Measurements from ENCODE around the gene DHX15.

Gene DHX15

DNA sequence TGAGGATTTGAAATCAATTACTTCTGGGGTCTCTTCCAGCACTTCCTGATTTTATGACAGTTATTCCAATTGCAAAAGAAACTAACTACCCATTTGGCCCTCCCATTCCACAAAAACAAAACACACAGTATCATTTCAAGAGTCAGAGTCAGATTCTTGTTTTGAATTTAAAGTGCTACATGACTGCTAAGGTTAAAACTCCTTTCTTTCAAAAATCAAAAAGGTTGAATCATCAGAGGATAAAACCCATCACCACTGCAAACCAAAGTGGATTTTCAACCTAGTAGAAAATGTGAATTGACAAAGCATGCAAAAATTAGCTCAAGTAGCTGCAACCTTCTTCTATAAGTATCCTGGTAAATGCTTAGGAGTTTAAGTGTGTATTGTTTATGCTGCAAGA lies 67.4 kb downstream of the DHX15 start:
- no peak overlapping the region for H3K4me3 ChIP-seq (ENCODE audit: low read length)
- no peak overlapping the region for H2BK5ac ChIP-seq (ENCODE audit: low read length)
- no peak overlapping the region for H3K27ac ChIP-seq (ENCODE audit: low read depth, low read length)
- no peak overlapping the region for H4K5ac ChIP-seq (ENCODE audit: low read length)
- H3K79me1 ChIP-seq (ENCODE audit: low read length), result peaks cover 9% of the 10 kb centered on the region
- H3K36me3 ChIP-seq (ENCODE audit: control insufficient read depth, insufficient read depth, low read length), result peaks cover 2% of the 10 kb centered on the region
- no peak overlapping the region for H2BK15ac ChIP-seq (replicated peaks; ENCODE audit: low read depth)
- H3K4me2 ChIP-seq (ENCODE audit: low read length), result no peak overlapping the region
- H2BK120ac ChIP-seq (ENCODE audit: low read depth, low read length), result no peak overlapping the region
- H3K79me2 ChIP-seq (ENCODE audit: control insufficient read depth, insufficient read depth, low read length), result peaks cover 7% of the 10 kb centered on the region
- peaks cover 8% of the 10 kb centered on the region for H3K4me1 ChIP-seq (ENCODE audit: control insufficient read depth, low read depth, low read length)
- no peak overlapping the region for H3K56ac ChIP-seq (ENCODE audit: low read length)
- no peak overlapping the region for H3K4ac ChIP-seq (ENCODE audit: low read depth, low read length)
- H3K9ac ChIP-seq (ENCODE audit: low read length), result no peak overlapping the region
- no peaks in the 10 kb centered on the region for H3K27me3 ChIP-seq (ENCODE audit: insufficient read depth, low read length, poor library complexity)
- H3K18ac ChIP-seq (ENCODE audit: low read length), result no peak overlapping the region
- H4K8ac ChIP-seq (ENCODE audit: low read depth, low read length), result no peak overlapping the region
- no peak overlapping the region for H2AK5ac ChIP-seq (ENCODE audit: low read length)
- no peak overlapping the region for H3K23ac ChIP-seq (ENCODE audit: low read length)
- no peak for DNase-seq

DNA sequence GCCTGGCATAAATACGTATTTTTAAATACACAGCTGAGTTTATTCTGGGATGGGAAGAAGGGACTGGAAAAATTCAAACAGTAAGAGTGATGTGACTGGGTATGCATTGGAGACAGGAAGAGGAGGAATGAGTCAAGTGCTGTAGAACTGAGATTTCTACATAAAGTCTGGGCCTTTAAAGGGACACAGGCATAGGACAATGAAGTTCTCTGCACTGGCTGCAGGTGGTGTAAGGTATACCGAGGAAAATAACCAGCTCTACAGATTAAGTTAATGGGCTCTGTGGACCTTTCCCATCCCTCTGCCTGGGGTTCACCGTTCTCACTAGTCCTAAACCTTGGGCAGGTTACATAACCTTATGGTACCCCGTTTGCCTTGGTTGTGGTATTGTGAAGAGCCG lies 68.7 kb downstream of the DHX15 start:
- Histone ChIP-seq H4K8ac (ENCODE audit: low read depth, low read length) (no peak overlapping the region), H3K4me2 (ENCODE audit: low read length) (no peak overlapping the region), H4K5ac (ENCODE audit: low read length) (no peak overlapping the region), H2BK15ac (replicated peaks; ENCODE audit: low read depth) (no peak overlapping the region), H3K79me1 (ENCODE audit: low read length) (peaks cover 3% of the 10 kb centered on the region), H3K36me3 (ENCODE audit: control insufficient read depth, insufficient read depth, low read length) (peaks cover 2% of the 10 kb centered on the region), H3K4me3 (ENCODE audit: low read length) (no peak overlapping the region), H3K79me2 (ENCODE audit: control insufficient read depth, insufficient read depth, low read length) (peaks cover 1% of the 10 kb centered on the region), H3K4me1 (ENCODE audit: control insufficient read depth, low read depth, low read length) (peaks cover 9% of the 10 kb centered on the region), H3K18ac (ENCODE audit: low read length) (no peak overlapping the region), H3K56ac (ENCODE audit: low read length) (no peak overlapping the region), H3K23ac (ENCODE audit: low read length) (no peak overlapping the region), H3K9ac (ENCODE audit: low read length) (no peak overlapping the region), H2BK120ac (ENCODE audit: low read depth, low read length) (no peak overlapping the region), H3K4ac (ENCODE audit: low read depth, low read length) (no peak overlapping the region), H2AK5ac (ENCODE audit: low read length) (no peak overlapping the region), H3K27me3 (ENCODE audit: insufficient read depth, low read length, poor library complexity) (no peaks in the 10 kb centered on the region), H2BK5ac (ENCODE audit: low read length) (no peak overlapping the region), H3K27ac (ENCODE audit: low read depth, low read length) (no peak overlapping the region)
- no CpG with 5 or more reads among the region's 5 CpGs for WGBS (ENCODE audit: extremely low coverage, insufficient coverage, low lambda C conversion rate)
- DNase-seq, result peak; percentile 64

DNA sequence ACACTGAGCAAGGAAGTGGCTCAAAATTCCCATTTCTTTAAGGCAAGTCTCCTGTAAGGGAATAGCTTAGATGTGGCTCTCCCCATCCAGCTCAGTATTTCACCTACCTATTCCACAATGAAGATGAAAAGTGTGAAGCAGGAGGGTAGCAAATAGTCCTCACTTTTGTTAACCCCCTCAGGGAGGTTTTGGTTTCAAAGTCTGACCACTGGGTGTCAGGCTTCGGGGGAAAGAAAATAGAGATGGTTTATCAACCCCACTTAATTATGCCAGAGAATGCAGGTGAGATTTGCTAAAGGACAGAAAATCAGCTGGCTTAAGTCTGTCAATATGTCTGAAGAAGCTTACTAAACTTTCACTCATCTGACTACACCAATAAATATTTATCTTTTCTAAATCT lies 69.5 kb downstream of the DHX15 start:
- no CpG with 5 or more reads among the region's 1 CpG for WGBS (ENCODE audit: extremely low coverage, insufficient coverage, low lambda C conversion rate)
- Histone ChIP-seq H3K18ac (ENCODE audit: low read length) (no peak overlapping the region), H2BK15ac (replicated peaks; ENCODE audit: low read depth) (no peak overlapping the region), H4K5ac (ENCODE audit: low read length) (no peak overlapping the region), H2BK5ac (ENCODE audit: low read length) (no peak overlapping the region), H3K23ac (ENCODE audit: low read length) (no peak overlapping the region), H3K27me3 (ENCODE audit: insufficient read depth, low read length, poor library complexity) (no peaks in the 10 kb centered on the region), H2AK5ac (ENCODE audit: low read length) (no peak overlapping the region), H3K4me1 (ENCODE audit: control insufficient read depth, low read depth, low read length) (peaks cover 9% of the 10 kb centered on the region), H4K8ac (ENCODE audit: low read depth, low read length) (no peak overlapping the region), H3K4ac (ENCODE audit: low read depth, low read length) (no peak overlapping the region), H3K27ac (ENCODE audit: low read depth, low read length) (no peak overlapping the region), H3K4me2 (ENCODE audit: low read length) (no peak overlapping the region), H3K79me2 (ENCODE audit: control insufficient read depth, insufficient read depth, low read length) (no peaks in the 10 kb centered on the region), H3K36me3 (ENCODE audit: control insufficient read depth, insufficient read depth, low read length) (peaks cover 2% of the 10 kb centered on the region), H3K79me1 (ENCODE audit: low read length) (peaks cover 3% of the 10 kb centered on the region), H3K9ac (ENCODE audit: low read length) (no peak overlapping the region), H3K56ac (ENCODE audit: low read length) (no peak overlapping the region), H3K4me3 (ENCODE audit: low read length) (no peak overlapping the region), H2BK120ac (ENCODE audit: low read depth, low read length) (no peak overlapping the region)
- DNase-seq, result peak; percentile 57

DNA sequence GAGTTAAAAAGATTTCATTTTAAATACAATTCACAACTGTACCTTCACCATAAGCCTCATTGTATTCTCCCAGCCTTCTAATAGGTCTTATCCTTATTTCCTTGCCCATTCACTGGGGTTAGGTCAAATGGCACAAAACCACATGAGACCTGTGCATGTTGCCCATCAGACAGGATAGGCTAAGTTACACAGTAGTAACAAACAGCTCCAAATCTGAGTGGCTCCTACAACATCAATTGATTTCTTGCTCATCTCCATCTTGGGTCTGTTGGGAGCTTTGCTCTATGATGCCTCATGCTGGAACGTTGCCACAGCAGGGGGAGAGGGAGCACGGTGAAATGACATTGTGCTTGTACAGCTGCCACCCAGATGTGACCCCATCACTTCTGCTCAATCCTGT lies 70.6 kb downstream of the DHX15 start:
- H3K27ac ChIP-seq (ENCODE audit: low read depth, low read length), result no peak overlapping the region
- no peak overlapping the region for H3K23ac ChIP-seq (ENCODE audit: low read length)
- no peak overlapping the region for H4K5ac ChIP-seq (ENCODE audit: low read length)
- H3K27me3 ChIP-seq (ENCODE audit: insufficient read depth, low read length, poor library complexity), result no peaks in the 10 kb centered on the region
- no peak overlapping the region for H2BK5ac ChIP-seq (ENCODE audit: low read length)
- WGBS (ENCODE audit: extremely low coverage, insufficient coverage, low lambda C conversion rate), result no CpG with 5 or more reads among the region's 2 CpGs
- H3K9ac ChIP-seq (ENCODE audit: low read length), result no peak overlapping the region
- no peak for DNase-seq
- peaks cover 3% of the 10 kb centered on the region for H3K36me3 ChIP-seq (ENCODE audit: control insufficient read depth, insufficient read depth, low read length)
- no peak overlapping the region for H2AK5ac ChIP-seq (ENCODE audit: low read length)
- no peaks in the 10 kb centered on the region for H3K79me2 ChIP-seq (ENCODE audit: control insufficient read depth, insufficient read depth, low read length)
- H3K18ac ChIP-seq (ENCODE audit: low read length), result no peak overlapping the region
- no peak overlapping the region for H4K8ac ChIP-seq (ENCODE audit: low read depth, low read length)
- no peak overlapping the region for H3K4me2 ChIP-seq (ENCODE audit: low read length)
- no peak overlapping the region for H3K4me3 ChIP-seq (ENCODE audit: low read length)
- H3K4me1 ChIP-seq (ENCODE audit: control insufficient read depth, low read depth, low read length), result peaks cover 9% of the 10 kb centered on the region
- H3K4ac ChIP-seq (ENCODE audit: low read depth, low read length), result no peak overlapping the region
- H2BK15ac ChIP-seq (replicated peaks; ENCODE audit: low read depth), result no peak overlapping the region
- H3K56ac ChIP-seq (ENCODE audit: low read length), result no peak overlapping the region
- no peak overlapping the region for H2BK120ac ChIP-seq (ENCODE audit: low read depth, low read length)
- H3K79me1 ChIP-seq (ENCODE audit: low read length), result peaks cover 3% of the 10 kb centered on the region

GRCh38 chr4:24511371-24512063 lies 72.8 kb downstream of the DHX15 start:
- peaks cover 3% of the 10 kb centered on the region for H3K79me1 ChIP-seq (ENCODE audit: low read length)
- H3K79me2 ChIP-seq (ENCODE audit: control insufficient read depth, insufficient read depth, low read length), result no peaks in the 10 kb centered on the region
- no peak overlapping the region for H3K27ac ChIP-seq (ENCODE audit: low read depth, low read length)
- no peak overlapping the region for H2BK5ac ChIP-seq (ENCODE audit: low read length)
- WGBS (ENCODE audit: extremely low coverage, insufficient coverage, low lambda C conversion rate), result no CpG with 5 or more reads among the region's 5 CpGs
- H3K4me2 ChIP-seq (ENCODE audit: low read length), result no peak overlapping the region
- no peak overlapping the region for H3K4ac ChIP-seq (ENCODE audit: low read depth, low read length)
- peak; percentile 49 for DNase-seq
- H3K18ac ChIP-seq (ENCODE audit: low read length), result no peak overlapping the region
- H3K4me3 ChIP-seq (ENCODE audit: low read length), result no peak overlapping the region
- no peak overlapping the region for H3K56ac ChIP-seq (ENCODE audit: low read length)
- H3K27me3 ChIP-seq (ENCODE audit: insufficient read depth, low read length, poor library complexity), result no peaks in the 10 kb centered on the region
- no peak overlapping the region for H3K23ac ChIP-seq (ENCODE audit: low read length)
- H2AK5ac ChIP-seq (ENCODE audit: low read length), result no peak overlapping the region
- H4K5ac ChIP-seq (ENCODE audit: low read length), result no peak overlapping the region
- H2BK15ac ChIP-seq (replicated peaks; ENCODE audit: low read depth), result no peak overlapping the region
- H3K4me1 ChIP-seq (ENCODE audit: control insufficient read depth, low read depth, low read length), result peaks cover 9% of the 10 kb centered on the region
- no peak overlapping the region for H4K8ac ChIP-seq (ENCODE audit: low read depth, low read length)
- H3K36me3 ChIP-seq (ENCODE audit: control insufficient read depth, insufficient read depth, low read length), result peaks cover 5% of the 10 kb centered on the region
- no peak overlapping the region for H3K9ac ChIP-seq (ENCODE audit: low read length)
- H2BK120ac ChIP-seq (ENCODE audit: low read depth, low read length), result no peak overlapping the region

GRCh38 chr4:24510091-24510490 lies 74.3 kb downstream of the DHX15 start:
- no peak overlapping the region for H2BK120ac ChIP-seq (ENCODE audit: low read depth, low read length)

More at GRCh38 chr4:24510091-24510490, 74.3 kb downstream of the DHX15 start:
- Histone ChIP-seq H2BK5ac (ENCODE audit: low read length) (no peak overlapping the region), H3K4me2 (ENCODE audit: low read length) (no peak overlapping the region), H3K18ac (ENCODE audit: low read length) (no peak overlapping the region), H3K27me3 (ENCODE audit: insufficient read depth, low read length, poor library complexity) (no peaks in the 10 kb centered on the region), H2AK5ac (ENCODE audit: low read length) (no peak overlapping the region), H3K4me3 (ENCODE audit: low read length) (no peak overlapping the region), H3K9ac (ENCODE audit: low read length) (no peak overlapping the region), H3K79me2 (ENCODE audit: control insufficient read depth, insufficient read depth, low read length) (no peaks in the 10 kb centered on the region), H3K36me3 (ENCODE audit: control insufficient read depth, insufficient read depth, low read length) (peaks cover 5% of the 10 kb centered on the region), H3K27ac (ENCODE audit: low read depth, low read length) (no peak overlapping the region), H3K4me1 (ENCODE audit: control insufficient read depth, low read depth, low read length) (peaks cover 5% of the 10 kb centered on the region), H3K4ac (ENCODE audit: low read depth, low read length) (no peak overlapping the region), H4K5ac (ENCODE audit: low read length) (no peak overlapping the region), H3K56ac (ENCODE audit: low read length) (no peak overlapping the region), H3K23ac (ENCODE audit: low read length) (no peak overlapping the region), H4K8ac (ENCODE audit: low read depth, low read length) (no peak overlapping the region), H3K79me1 (ENCODE audit: low read length) (peaks cover 2% of the 10 kb centered on the region), H2BK15ac (replicated peaks; ENCODE audit: low read depth) (no peak overlapping the region)
- no peak for DNase-seq
- no CpG with 5 or more reads among the region's 5 CpGs for WGBS (ENCODE audit: extremely low coverage, insufficient coverage, low lambda C conversion rate)

Data from mesendoderm (in vitro differentiated cells).